GM21390 (cell line): Measurements from ENCODE around the gene TMC5.

ENCODE experiments used
- ATAC-seq: cut with Tn5 transposase; IDR thresholded peaks from one replicate; pipeline ENCODE4 v1.9.1; 2021; ENCODE audit not compliant: unreplicated experiment

TMC5 gene

DNA sequence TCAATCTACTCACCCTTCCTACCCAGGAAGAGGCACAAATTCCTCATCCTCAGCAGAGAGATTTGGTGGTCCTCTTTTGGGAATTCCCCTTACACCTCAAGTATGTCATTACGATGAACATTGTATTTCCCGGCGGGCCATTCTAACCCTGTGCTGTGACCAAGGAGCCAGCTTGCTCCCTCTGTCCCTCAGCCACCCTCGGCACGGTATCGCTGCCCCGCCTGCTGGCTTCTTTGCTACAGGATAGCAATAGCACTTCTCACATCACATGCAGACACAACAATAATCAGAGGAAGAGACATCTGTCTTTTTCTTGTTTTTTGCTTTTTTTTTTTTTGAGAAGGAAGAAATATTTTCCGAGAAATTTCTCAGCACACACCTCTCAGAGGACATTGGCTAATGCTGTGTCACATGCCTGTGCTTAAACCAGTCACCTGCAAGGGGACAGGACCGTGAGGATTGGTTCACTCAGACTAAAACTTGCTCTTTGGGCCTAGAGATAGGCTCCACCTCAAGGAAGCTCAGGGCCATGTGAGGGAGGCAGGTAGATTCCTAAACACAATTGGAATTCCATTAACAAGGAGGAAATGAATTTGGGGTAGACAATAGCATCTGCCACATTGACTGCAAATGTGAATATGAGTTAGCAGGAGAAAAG, 41.2 kb downstream of the TMC5 start:
- ATAC-seq, result no peak

DNA sequence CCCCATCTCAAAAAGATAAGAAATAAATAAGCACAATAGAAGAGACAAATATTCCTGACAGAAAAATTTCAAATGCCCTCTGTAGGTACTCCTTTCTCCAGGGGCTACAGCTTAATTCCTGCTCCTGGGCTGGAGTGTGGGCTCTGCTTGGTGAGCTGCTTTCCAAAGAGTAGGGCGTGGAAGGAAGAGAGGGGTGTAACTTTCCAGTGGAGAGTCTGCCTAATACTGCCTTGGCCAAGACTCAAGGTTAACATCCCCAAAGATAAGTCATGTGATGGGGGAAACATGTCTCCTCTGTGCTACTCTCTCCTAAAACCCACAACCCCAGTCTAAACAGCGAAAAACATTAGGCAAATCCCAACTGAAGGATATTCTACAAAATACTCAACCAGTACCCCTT, 42.7 kb downstream of the TMC5 start:
- no peak for ATAC-seq

DNA sequence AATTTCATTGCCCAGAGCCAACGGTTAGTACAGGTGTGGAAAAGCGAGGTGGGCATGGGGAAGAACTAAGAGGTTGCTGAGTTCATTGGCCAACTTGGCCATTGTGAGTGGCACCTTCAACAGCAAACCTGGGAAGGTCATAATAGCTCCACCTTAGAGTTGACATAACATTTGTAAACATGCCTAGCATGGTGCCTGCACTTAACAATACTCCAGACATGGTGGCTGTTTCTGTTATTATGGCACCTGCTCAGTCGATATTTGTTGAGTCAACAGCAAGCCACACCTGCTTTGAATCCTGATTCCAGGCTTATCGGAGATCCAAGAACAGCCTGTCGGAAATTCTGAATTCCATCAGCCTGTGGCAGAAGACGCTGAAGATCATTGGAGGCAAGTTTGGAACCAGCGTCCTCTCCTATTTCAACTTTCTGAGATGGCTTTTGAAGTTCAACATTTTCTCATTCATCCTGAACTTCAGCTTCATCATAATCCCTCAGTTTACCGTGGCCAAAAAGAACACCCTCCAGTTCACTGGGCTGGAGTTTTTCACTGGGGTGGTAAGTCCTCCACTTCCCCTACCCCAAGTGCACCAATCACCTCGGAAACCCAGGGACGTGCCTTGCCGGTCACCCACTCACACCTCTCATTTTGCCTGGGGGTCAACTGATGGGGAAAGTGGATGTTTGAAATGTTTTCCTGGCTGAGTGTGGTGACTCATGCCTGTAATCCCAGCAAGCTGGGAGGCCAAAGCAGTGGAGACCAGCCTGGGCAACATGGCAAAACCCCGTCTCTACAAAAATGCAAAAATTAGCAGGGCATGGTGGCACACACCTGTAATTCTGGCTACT, 46.0 kb downstream of the TMC5 start:
- ATAC-seq, result no peak

DNA sequence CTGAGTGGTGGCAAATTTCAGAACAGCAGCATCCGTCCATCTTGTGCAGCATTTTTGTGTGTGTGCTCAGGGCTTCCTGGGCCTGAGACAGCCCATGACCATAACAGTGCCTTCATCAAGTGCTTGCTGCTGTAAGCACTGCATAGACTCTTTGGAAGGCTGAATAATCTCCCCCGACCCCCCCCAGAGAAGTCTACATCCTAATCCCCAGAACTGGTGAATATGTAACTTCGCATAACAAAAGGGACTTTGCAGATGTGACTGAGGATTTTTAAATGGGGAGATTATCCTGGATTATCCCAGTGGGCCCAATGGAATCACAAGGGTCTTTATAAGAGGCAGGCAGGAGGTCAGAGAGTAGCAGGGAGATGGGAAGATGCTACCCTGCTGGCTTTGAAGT, 50.6 kb downstream of the TMC5 start:
- no peak for ATAC-seq

DNA sequence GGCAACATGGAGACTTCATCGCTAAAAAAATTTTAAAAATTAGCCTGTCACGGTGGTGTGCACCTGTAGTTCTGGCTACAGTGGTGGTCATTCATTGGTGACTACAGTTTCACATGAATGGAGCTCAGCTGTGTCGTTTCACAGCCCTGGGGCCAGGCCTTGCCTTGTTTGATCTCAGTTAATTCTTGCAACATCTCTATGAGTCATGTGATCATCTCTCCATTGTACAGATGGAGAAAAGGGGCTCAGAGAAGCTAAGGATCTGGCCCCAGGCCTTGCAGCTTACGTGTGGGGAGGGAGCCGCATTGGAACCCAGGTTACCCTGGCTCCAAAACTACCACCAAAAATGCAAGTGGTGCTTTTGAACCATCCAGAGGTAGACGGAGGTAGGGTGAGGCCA, 54.8 kb downstream of the TMC5 start:
- ATAC-seq, result no peak

DNA sequence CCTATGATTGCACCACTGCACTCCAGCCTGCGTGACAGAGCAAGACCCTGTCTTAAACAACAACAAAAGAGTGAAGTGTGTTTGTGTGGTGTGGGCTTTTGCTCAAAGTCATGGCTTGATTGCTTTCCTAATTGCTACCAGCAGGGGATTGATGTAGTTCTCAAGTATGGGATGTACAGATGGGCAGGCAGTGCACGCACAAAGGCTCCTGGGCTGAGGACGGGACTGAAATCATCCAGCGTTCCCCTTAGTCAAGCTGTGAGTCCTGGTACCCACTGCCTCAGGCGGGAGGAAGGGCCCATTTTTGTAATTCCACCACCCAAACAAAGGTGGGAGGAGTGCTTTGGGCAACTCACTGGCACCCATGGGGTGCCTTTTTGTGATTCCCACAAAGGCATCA, 56.9 kb downstream of the TMC5 start:
- ATAC-seq, result no peak

DNA sequence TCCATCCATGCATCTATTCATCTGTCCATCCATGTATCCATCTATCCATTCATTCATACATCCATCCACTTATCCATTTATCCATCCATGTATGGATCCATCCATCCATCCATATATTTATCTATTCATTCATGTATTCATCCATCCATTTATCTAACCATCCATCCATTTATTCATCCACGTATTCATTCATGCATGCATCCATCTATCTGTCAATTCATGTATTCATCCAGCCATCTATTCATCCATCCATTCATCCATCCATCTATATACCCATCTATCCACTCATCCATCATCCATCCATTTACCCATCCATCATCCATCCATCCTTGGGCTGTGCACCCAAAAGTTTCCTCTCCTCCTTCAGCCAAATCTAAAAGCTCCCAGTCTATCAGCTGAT, 60.8 kb downstream of the TMC5 start:
- no peak for ATAC-seq

DNA sequence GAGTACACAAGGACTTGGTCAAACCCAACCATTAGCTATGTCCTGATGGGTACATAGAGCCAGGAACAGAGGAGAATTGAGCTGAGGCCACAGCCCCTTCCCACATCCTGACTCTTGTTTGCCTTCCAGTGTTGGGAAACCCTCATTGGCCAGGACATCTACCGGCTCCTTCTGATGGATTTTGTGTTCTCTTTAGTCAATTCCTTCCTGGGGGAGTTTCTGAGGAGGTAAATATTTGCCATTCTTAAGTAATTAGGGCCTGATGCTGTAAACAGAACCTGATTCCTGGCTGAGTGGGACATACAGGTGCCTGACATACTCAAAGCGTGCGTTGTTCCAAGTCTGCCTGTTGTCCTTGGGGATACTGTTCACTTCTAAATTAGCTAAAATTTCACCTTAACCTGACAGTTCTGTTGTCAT, 61.6 kb downstream of the TMC5 start:
- no peak for ATAC-seq

DNA sequence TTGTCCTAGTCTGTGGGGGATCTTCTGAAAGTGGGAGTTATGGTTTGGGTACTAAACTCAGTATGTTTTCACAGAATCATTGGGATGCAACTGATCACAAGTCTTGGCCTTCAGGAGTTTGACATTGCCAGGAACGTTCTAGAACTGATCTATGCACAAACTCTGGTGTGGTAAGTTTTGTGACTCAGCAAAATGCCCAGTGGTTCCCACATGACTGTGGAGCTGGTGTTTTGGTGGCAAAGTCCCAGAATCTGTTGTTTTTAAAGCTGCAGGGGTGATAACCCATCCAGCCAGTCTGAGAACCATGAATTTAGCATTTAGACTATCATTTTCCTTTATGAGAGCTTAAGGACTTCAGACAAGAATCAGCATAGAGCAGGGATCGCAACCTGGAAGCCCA, 63.6 kb downstream of the TMC5 start:
- ATAC-seq, result no peak

DNA sequence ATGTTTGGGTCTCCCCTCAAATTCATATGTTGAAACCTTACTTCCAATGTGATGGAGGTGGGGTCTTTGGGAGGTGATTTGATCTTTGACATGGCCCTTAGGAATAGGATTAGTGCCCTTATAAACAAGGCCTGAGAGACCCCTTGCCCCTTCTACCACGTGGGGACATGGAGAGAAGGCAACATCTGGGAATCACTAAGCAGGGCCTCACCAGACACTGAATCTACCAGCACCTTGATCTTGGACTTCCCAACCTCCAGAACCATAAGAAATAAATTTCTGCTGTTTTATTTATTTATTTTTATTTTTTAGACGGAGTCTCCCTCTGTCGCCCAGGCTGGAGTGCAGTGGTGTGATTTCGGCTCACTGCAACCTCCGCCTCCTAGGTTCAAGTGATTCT, 64.1 kb downstream of the TMC5 start:
- no peak for ATAC-seq

DNA sequence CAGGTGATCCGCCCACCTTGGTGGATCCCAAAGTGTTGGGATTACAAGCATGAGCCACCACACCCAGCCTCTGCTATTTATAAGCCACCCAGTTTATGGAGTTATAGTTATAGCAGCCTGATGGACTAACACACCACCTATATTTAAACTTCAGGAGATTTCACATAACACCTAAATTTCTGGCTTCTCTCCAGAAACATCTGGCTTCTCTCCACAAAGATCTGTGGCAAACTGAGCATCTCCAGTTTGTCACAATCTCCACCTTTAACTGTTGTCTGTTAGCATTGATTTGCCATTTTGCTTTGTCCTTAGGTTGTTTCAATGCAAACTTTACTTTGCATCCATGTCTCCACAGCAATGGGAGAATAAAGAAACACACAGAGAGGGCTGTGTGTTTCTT, 64.6 kb downstream of the TMC5 start:
- ATAC-seq, result no peak

DNA sequence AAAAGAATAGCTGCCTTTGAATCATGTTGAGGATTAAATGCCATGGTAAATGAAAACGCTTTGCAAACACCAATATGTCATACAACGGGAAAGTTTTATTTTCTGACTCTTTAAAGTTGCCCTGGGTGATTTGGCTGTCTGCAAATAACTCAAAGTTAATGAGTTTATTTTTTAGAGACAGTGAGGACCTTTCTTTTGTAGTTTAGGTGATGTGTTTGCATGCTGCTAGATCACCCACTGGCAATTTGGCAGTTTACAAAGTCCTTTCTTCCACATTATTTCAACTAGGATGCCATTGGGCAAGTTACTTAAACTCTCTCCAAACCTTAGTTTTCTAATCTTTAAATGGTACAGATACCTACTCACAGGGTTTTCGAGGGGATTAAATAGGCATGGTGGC, 66.4 kb downstream of the TMC5 start:
- ATAC-seq, result no peak

DNA sequence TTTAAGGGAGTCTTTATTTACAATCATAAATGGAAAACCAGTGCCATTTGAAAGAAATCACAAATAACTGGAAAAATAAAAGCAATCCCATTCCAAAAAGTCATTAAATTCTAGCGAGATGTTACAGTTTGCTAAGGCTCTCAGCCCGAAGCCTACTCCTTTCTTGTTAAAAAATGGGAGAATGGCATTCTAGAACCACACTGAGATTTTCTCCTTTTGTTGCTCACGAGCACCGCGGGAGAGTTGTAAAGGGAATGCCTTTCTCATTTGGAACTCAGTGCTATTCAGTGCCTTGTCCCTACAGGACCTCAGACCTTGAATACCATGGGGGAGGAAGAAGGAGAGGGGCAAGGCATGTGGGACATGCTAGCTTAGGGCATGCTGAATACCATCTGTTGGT, 67.9 kb downstream of the TMC5 start:
- no peak for ATAC-seq

DNA sequence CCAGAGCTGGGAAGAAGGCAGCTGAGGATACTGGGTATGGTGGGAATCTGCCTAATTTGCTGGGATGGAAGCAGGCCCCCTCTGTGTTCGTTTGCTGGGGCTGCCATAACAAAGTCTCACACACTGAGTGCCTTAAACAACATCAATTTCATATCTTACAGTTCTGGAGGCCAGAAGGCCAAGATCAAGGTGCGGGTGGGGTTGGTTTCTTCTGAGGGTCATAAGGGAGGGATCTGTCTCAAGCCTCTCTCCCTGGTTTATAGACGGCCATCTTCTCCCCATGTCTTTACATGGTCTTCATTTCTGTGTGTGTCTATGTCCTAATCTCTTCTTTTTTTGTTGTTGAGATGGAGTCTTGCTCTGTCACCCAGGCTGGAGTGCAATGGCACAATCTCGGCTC, 68.4 kb downstream of the TMC5 start:
- no peak for ATAC-seq

DNA sequence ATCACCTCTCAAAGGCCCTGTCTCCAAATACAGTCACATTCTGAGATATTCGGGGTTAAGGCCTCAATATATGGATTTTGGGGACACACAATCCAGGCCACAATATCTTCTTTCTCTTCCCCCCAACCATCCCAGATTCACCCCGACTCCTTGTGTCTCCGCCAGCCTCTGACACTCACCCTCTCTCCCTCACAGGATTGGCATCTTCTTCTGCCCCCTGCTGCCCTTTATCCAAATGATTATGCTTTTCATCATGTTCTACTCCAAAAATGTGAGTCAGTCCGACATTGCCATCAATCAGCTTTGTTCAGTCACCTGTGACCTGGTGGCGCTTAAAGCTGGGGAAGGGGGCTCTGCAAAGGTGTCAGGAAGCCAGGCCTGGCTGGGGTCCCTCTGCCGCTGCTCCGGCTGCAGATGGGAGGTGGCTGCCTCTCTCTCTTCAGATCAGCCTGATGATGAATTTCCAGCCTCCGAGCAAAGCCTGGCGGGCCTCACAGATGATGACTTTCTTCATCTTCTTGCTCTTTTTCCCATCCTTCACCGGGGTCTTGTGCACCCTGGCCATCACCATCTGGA, 69.2 kb downstream of the TMC5 start:
- no peak for ATAC-seq

DNA sequence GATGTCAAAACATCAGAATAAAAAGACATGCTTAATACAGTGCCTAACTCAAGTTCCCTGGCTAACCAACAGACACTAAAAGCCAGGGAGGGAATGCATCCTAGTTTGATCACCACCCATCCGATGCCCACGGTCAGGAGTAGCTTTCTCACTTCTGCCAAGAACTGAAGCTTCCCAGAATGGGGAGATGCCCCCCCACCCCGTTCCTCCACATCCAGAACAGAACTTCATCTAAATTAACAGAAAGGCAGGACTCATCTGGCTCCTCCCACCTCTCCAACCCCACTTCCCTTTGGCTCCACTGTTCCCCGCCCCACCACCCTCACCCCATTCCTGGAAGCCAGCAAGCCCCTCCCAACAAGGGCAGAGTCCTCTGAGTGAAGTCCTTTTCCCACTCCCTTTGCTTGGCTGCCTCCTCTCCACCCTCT, 70.5 kb downstream of the TMC5 start:
- no peak for ATAC-seq

DNA sequence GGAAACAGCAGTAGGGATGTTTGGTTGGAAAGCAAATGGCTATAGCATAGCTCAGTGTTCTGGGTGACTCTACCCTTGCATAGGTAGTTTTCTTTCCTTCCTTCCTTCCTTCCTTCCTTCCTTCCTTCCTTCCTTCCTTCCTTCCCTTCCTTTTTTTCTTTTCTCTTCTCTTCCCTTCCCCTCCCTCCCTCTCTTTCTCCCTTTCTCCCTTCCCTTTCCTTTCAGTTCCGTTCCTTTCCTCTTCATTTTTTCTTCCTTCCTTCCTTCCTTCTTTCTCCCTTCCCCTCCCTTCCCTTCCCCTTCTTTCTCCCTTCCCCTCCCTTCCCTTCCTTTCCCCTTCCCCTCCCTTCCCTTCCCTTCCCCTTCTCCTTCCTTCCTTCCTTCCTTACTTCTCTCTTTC, 72.9 kb downstream of the TMC5 start:
- no peak for ATAC-seq

DNA sequence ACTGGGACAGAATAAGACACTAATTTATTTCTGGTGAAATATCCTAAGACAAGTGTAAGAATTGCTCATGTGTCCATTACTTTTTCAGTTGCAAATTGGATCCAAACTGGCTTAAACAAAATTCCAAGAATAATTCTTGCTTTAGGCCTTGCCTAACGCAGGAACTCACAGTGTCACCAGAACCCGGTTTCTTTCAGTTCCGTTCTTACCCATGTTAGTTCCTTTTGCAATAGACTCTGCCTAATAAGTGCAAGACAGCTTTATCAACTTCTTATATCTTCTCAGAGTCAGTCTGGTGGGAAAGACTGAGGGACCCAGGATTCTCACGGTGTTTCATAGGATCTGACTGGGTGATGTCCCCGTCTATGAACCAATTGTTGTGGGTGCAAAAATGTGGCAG, 79.5 kb downstream of the TMC5 start:
- no peak for ATAC-seq

DNA sequence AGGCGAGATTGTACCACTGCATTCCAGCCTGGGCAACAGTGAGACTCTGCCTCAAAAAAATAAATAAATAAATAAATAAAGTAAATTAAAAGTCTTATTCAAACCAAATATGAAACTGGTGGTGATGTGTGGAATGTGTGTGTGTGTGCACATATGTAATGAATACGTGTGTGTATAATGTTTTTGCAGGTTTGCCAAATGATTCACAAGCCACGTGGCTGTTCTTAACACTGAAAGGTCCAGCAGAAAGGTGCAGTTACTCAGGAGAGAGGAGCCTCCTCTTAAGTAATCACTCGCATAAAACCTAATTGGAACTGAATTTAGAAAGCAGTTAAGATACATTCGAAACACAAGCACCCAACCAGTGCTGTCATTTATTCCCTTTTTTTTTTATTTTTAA, 81.3 kb downstream of the TMC5 start:
- no peak for ATAC-seq

DNA sequence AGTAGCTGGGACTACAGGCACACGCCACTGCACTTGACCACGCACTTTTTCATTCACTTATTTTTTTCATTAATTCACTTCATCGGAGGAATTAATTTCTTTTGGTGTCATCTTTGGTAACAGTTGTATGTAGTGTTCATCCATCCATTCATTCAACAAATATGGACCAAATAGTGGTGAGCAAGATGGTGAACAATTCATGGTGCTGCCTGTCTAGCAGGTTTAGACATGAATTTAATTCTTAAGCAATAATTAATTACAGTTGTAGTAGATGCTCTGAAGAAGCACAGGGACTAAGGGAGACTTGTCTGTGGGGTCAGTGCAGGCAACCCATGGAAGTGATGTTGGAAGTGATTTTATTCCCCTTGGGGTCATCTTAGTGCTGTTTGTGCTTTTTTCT, 81.8 kb downstream of the TMC5 start:
- no peak for ATAC-seq

DNA sequence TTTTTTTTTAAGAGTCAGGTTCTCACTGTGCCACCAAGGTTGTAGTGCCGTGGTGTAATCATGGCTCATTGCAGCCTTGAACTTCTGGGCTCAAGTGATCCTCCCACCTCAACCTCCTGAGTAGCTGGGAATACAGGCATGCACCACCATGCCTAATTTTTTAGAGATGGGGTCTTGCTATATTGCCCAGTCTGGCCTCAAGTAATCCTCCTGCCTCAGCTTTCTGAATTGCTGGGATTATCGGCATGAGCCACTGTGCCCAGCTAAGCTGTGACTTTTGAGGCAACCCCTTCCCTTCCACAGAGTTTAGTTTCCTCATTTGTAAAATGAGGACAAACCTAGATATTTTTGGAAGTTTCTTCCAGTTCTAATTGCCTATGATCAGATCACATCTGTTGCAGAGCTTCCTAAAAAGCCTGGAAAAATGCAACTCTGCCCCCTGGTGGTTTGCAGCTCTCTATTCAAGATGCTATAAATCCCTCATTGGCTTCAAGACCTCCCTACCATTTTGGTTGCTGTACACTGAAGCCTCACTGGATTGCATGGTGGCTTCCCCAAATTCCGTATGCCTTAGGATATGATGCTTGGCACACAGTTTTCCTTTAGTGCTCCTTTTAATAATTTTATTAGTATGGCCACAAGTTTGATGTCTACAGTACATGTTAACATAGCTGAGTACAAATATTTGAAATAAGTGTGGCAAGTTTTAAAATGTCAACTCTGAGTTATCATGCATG, 84.9 kb downstream of the TMC5 start:
- no peak for ATAC-seq
